Transverse colon (tissue), 4 donors: ENCODE measurements around the gene MBD3L2B. TPM values are rescaled to one million over a fixed set of nuclear protein-coding genes. Genes with fewer than 3 reads are reported as not detected.

Experiments
- DNase-seq: peaks from one replicate; pipeline ENCODE4 v3.0.0-alpha.2; 2019
- H3K27ac ChIP-seq, 4 donors: fragments of 200-600 bp; sonication (generic); 2 replicates each; pipeline ENCODE4 v1.5.1; 2016 to 2018; ENCODE audit warnings: inconsistent platforms in 4 of 4
- H3K27me3 ChIP-seq: fragments of 200-600 bp; sonication (generic); 2 replicates; pipeline ENCODE4 v1.5.1; 2017; ENCODE audit warnings: inconsistent platforms
- H3K36me3 ChIP-seq, 4 donors: fragments of 200-600 bp; sonication (generic); 2 replicates each; pipeline ENCODE4 v1.5.1; 2017 to 2019; ENCODE audit warnings: inconsistent platforms in 4 of 4
- H3K4me1 ChIP-seq, 4 donors: fragments of 200-600 bp; sonication (generic); 2 replicates each; pipeline ENCODE4 v1.5.1; 2017 to 2020; ENCODE audit warnings: inconsistent platforms in 4 of 4
- H3K4me3 ChIP-seq, 4 donors: fragments of 200-600 bp; sonication (generic); 1 replicate in 1 of 4; 2 replicates in 3 of 4; pipeline versions ENCODE4 v1.5.1 to v1.6.1; 2017 to 2019; ENCODE audit warnings: inconsistent platforms in 4 of 4
- H3K9me3 ChIP-seq, 2 donors: fragments of 200-600 bp; sonication (generic); 2 replicates each; pipeline ENCODE4 v1.5.1; 2017 to 2019; ENCODE audit warnings: inconsistent platforms in 2 of 2
- EP300 ChIP-seq: sonication (generic); formaldehyde crosslinking; IDR thresholded peaks from one replicate; pipeline ENCODE4 v1.6.1; 2017; ENCODE audit warnings: antibody characterized with exemption, low read depth
- POLR2A ChIP-seq: fragments of 450-650 bp; IDR thresholded peaks from one replicate; pipeline ENCODE4 v1.6.1; 2016; ENCODE audit warnings: antibody characterized with exemption, mild to moderate bottlenecking, moderate library complexity
- POLR2AphosphoS5 ChIP-seq, 3 donors: sonication (generic); formaldehyde crosslinking; IDR thresholded peaks; one replicate each; pipeline ENCODE4 v1.6.1; 2016; ENCODE audit warnings: antibody characterized with exemption in 3 of 3
- WGBS, 2 donors: methylation state at CpG; one replicate each; pipeline ENCODE4 v1.1.5; 2018; ENCODE audit warnings: low coverage in 1 of 2; 5-methylcytosine and 5-hydroxymethylcytosine counted together
- in situ Hi-C, 4 donors: fragments of 200-750 bp; cut with MboI; loops; one replicate each; pipeline versions ENCODE4 v1.15.0 to v1.15.1; 2017; ENCODE audit warnings: low sequenced_read_pairs in 3 of 4, low pct_ligation_motif_present in 1 of 4, low pct_unique_long_range_greater_than_20kb in 1 of 4
- intact Hi-C: fragments of 100-400 bp; cut with DNase I; formaldehyde crosslinking; loops from one replicate; pipeline ENCODE4 v1.15.1; 2023; ENCODE audit warnings: low total_unique reads
- total RNA-seq, 4 donors: library from RNA; depleted of rRNA; stranded (reverse); fragments of >200 nt; gene quantifications; one replicate each; pipeline ENCODE4 v1.1.0, GENCODE V29; 2016
- TF ChIP-seq, protein P1 (sequence below), 5 experiments: fragments of 200-600 bp in 3 of 5; fragments of 450-650 bp in 2 of 5; sonication (generic) in 3 of 5; IDR thresholded peaks; 1 replicate in 2 of 5; 2 replicates in 3 of 5; pipeline ENCODE4 v1.5.1; 2016 to 2017; ENCODE audit warnings: antibody characterized with exemption in 5 of 5, inconsistent platforms in 3 of 5, mild to moderate bottlenecking in 2 of 5, moderate library complexity in 1 of 5

MBD3L2B gene
- total RNA-seq, 4 donors from 2014 or later: not detected

DNA sequence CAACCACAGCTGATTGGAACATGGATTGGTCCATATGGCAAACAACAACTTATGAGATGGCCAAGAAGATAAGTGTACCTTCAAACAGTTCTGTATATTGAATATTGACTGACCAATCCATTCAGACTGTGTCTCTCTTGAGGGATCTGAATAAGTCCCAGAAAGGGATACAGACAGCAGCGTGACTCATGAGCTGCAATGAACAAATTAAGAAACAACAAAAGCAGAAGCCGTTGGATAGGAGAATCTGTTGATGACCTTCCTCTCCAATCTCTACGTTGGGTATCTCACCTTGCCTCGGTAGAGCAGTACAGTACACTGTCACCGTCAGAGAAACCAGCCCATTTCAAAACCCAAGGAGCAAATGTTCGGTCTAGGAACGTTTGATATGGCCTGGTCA lies 21.3 kb downstream of the MBD3L2B start:
- Histone ChIP-seq H3K27ac (no peak overlapping the region), H3K4me3 (no peak overlapping the region), H3K36me3 (no peaks in the 10 kb centered on the region), H3K9me3 (no peaks in the 10 kb centered on the region), H3K27me3 (peaks cover 7% of the 10 kb centered on the region), H3K4me1 (no peaks in the 10 kb centered on the region)
- WGBS, 2 donors: 86 to 95% methylated on average over 6 to 7 of the region's 7 CpGs
- intact Hi-C loops (no loop called here), in situ Hi-C loops (no loop called here)
- no peak for TF ChIP-seq POLR2A
- TF ChIP-seq EP300: no peak
- TF ChIP-seq POLR2AphosphoS5 (IDR thresholded peaks at IDR 0.05): no peak
- TF ChIP-seq, protein P1, sequence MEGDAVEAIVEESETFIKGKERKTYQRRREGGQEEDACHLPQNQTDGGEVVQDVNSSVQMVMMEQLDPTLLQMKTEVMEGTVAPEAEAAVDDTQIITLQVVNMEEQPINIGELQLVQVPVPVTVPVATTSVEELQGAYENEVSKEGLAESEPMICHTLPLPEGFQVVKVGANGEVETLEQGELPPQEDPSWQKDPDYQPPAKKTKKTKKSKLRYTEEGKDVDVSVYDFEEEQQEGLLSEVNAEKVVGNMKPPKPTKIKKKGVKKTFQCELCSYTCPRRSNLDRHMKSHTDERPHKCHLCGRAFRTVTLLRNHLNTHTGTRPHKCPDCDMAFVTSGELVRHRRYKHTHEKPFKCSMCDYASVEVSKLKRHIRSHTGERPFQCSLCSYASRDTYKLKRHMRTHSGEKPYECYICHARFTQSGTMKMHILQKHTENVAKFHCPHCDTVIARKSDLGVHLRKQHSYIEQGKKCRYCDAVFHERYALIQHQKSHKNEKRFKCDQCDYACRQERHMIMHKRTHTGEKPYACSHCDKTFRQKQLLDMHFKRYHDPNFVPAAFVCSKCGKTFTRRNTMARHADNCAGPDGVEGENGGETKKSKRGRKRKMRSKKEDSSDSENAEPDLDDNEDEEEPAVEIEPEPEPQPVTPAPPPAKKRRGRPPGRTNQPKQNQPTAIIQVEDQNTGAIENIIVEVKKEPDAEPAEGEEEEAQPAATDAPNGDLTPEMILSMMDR (IDR thresholded peaks at IDR 0.05): no peak
- DNase-seq: no peak

DNA sequence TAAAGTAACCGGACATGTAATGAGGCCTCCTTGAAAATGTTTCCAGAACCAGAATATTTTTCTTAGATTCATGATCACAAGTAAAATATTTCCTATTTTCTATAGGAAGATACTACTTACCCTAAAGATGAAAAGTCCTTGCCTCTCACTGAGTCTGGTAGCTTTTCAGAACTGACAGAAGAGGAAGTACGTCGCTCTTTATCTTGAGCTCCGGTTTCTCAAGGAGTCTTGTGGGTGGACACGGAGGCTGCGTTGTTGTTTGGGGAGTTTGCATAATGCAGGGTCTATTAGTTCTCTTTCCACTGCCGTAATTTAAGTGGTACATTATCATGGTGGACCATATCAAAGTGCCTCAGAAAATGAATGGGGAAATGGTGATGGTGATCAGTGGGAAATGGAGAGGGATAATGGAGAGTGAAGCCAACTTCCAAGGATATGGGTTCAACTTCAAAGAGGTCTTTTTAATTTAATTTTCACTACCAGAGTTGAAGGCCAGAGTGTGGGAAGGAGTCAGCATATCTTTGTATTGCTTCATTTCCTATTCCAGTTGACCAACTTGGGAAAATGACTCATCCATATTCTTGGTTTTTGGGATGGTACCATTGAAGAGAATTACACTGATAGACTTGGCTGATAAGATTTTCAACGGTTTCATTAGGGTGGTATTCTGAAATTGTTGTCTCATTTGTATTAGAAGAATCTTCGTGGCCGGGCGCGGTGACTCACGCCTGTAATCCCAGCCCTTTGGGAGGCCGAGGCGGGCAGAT lies 23.4 kb downstream of the MBD3L2B start:
- no peak for DNase-seq
- Histone ChIP-seq H3K36me3 (no peaks in the 10 kb centered on the region), H3K4me3 (no peak overlapping the region), H3K9me3 (no peaks in the 10 kb centered on the region), H3K27ac (no peak overlapping the region), H3K4me1 (no peaks in the 10 kb centered on the region), H3K27me3 (peaks cover 7% of the 10 kb centered on the region)
- 81 to 85% methylated on average over 8 to 15 of the region's 15 CpGs for WGBS, 2 donors
- in situ Hi-C loops: no loop called here
- TF ChIP-seq POLR2AphosphoS5 (IDR thresholded peaks at IDR 0.05) (no peak), POLR2A (peak; percentile 10), EP300 (no peak)
- TF ChIP-seq, protein P1 (IDR thresholded peaks at IDR 0.05): no peak
- intact Hi-C loops: no loop called here

DNA sequence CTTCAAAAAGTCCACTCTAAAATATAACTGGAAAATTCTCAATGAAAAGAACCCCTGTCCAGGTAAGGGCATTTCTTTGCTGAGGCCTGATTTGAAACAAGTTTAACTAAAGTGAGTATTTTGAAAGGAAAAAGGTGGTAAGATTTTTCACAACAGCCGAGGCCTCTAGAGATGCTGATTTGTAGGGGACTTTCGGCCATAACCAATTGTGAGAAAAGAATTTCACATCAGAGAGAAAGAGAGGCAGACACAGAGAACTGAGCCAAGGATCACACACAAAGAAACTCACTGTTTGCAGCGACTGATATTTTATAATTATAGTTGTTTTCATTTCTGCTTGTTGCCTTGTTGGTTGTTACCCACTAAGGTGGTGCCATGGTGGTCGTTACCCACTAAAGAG lies 24.4 kb downstream of the MBD3L2B start:
- 51 to 67% methylated on average over 4 of the region's 4 CpGs for WGBS, 2 donors
- Histone ChIP-seq H3K9me3 (no peaks in the 10 kb centered on the region), H3K27me3 (no peaks in the 10 kb centered on the region), H3K4me3 (no peak overlapping the region), H3K36me3 (no peaks in the 10 kb centered on the region), H3K4me1 (no peaks in the 10 kb centered on the region), H3K27ac (no peak overlapping the region)
- TF ChIP-seq POLR2AphosphoS5 (IDR thresholded peaks at IDR 0.05): no peak
- TF ChIP-seq EP300: no peak
- TF ChIP-seq POLR2A: no peak
- TF ChIP-seq, protein P1 (IDR thresholded peaks at IDR 0.05): no peak
- in situ Hi-C loops (no loop called here), intact Hi-C loops (no loop called here)
- DNase-seq: no peak

DNA sequence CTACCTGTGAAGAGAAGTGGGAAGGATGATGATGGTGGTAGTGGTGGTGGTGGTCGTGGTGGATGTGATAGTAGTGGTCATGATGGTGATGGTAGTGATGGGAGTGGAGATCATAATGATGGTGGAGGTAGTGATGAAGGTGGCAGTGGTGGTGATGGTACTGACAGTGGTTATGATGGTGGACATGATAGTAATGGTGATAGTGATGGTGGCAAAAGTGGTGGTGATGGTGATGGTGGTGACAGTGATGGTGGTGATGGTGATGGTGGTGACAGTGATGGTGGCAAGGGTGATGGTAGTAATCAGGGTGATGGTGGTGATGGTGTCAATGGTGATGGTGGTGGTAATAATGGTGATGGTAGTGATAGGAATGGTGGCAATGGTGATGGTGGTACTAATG lies 26.2 kb downstream of the MBD3L2B start:
- intact Hi-C loops: no loop called here
- no peaks in the 10 kb centered on the region for H3K4me1 ChIP-seq
- no peaks in the 10 kb centered on the region for H3K27me3 ChIP-seq
- no peak overlapping the region for H3K27ac ChIP-seq
- 47 to 50% methylated on average over 1 of the region's 1 CpG for WGBS, 2 donors
- in situ Hi-C loops: no loop called here
- H3K9me3 ChIP-seq: no peaks in the 10 kb centered on the region
- DNase-seq: no peak
- no peak overlapping the region for H3K4me3 ChIP-seq
- H3K36me3 ChIP-seq: no peaks in the 10 kb centered on the region
- TF ChIP-seq EP300: no peak

DNA sequence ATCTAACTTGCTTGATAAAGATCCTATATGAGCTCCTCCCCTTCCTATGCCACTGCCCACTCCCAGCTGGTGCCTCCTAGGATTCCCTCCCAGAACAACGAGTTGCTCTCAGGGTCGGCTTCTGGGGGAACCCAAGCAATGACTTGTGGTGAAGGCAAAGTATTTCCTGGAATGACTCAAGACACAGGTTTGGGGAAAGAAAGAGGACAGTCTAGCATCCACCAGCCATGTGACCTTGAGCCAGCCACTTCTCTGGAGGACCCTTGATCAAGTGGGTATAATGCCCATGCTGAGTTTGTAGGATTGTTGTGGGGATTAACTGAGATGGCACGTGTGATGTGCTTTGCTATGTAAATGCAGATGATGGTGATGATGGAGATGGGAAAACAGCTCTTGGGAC lies 33.0 kb downstream of the MBD3L2B start:
- Histone ChIP-seq H3K4me1 (no peaks in the 10 kb centered on the region), H3K36me3 (no peaks in the 10 kb centered on the region), H3K27me3 (no peaks in the 10 kb centered on the region), H3K4me3 (no peak overlapping the region), H3K9me3 (peaks cover 0 to 3% of the 10 kb centered on the region in 2 donors), H3K27ac (no peak overlapping the region)
- DNase-seq: no peak
- no peak for TF ChIP-seq POLR2AphosphoS5 (IDR thresholded peaks at IDR 0.05)
- TF ChIP-seq, protein P1 (IDR thresholded peaks at IDR 0.05): no peak
- no peak for TF ChIP-seq POLR2A
- no peak for TF ChIP-seq EP300
- WGBS, 2 donors: 17 to 43% methylated on average over 1 to 3 of the region's 3 CpGs
- in situ Hi-C loops (no loop called here), intact Hi-C loops (no loop called here)
